ENCODE measurements around the gene HOXC12. TPM values are rescaled to one million over a fixed set of nuclear protein-coding genes. Genes with fewer than 3 reads are reported as not detected.

The HOXC12 gene
- total RNA-seq, 1 donor from 2014 or later = not detected

GRCh38 chr12:54007538-54008259 is 53.0 kb downstream of the HOXC12 start:
- DNase-seq (ENCODE audit: low spot score) = no peak

- no peak for DNase-seq (ENCODE audit: low spot score)
Observed at GRCh38 chr12:54008260-54008552, 53.5 kb downstream of the HOXC12 start.

Other genes starting within 250 kb of the HOXC12 start
- gene CALCOCO1, start 227.5 kb upstream of the HOXC12 start, total RNA-seq (ENCODE audit: insufficient read depth, low replicate concordance) = 93.4 TPM
- not detected for gene CISTR, start 202.9 kb upstream of the HOXC12 start, total RNA-seq (ENCODE audit: insufficient read depth, low replicate concordance)
- 1.2 TPM for gene HOXC13, start 16.1 kb upstream of the HOXC12 start, total RNA-seq (ENCODE audit: insufficient read depth, low replicate concordance)
- 7.7 TPM for gene HOXC11, start 18.2 kb downstream of the HOXC12 start, total RNA-seq (ENCODE audit: insufficient read depth, low replicate concordance)
- gene HOTAIR, start 20.1 kb downstream of the HOXC12 start, total RNA-seq (ENCODE audit: insufficient read depth, low replicate concordance) = 12.5 TPM
- 3.4 TPM for gene HOXC10, start 30.2 kb downstream of the HOXC12 start, total RNA-seq (ENCODE audit: insufficient read depth, low replicate concordance)
- 10.4 TPM for gene HOXC9, start 45.3 kb downstream of the HOXC12 start, total RNA-seq (ENCODE audit: insufficient read depth, low replicate concordance)
- gene HOXC8, start 54.1 kb downstream of the HOXC12 start, total RNA-seq (ENCODE audit: insufficient read depth, low replicate concordance) = 2.2 TPM
- gene HOXC6, start 73.5 kb downstream of the HOXC12 start, total RNA-seq (ENCODE audit: insufficient read depth, low replicate concordance) = 4.1 TPM
- 1.2 TPM for gene HOXC5, start 78.1 kb downstream of the HOXC12 start, total RNA-seq (ENCODE audit: insufficient read depth, low replicate concordance)
- gene HOXC4, start 98.9 kb downstream of the HOXC12 start, total RNA-seq (ENCODE audit: insufficient read depth, low replicate concordance) = 3.4 TPM
- 34.2 TPM for gene SMUG1, start 234.1 kb downstream of the HOXC12 start, total RNA-seq (ENCODE audit: insufficient read depth, low replicate concordance)